CD4-positive, alpha-beta T cell treated with Interleukin-6 at 100 ng/mL for 8 hours (primary cell): ENCODE results near the gene RPS6KC1.
A peak's percentile ranks its signal among the peaks of the same experiment; 100 is the strongest.

Experiments used
- DNase-seq: peaks from one replicate; pipeline ENCODE4 v3.0.0-alpha.2; 2020; ENCODE audit warnings: mixed read lengths, low spot score

Gene RPS6KC1

GRCh38 chr1:213242883-213243282 lies 191.8 kb downstream of the RPS6KC1 start:
- no peak for DNase-seq

- DNase-seq = peak; percentile 23
Observed at GRCh38 chr1:213244664-213245091, 193.6 kb downstream of the RPS6KC1 start.

GRCh38 chr1:213245260-213245910 lies 194.3 kb downstream of the RPS6KC1 start:
- no peak for DNase-seq

- DNase-seq = no peak
Observed at GRCh38 chr1:213247038-213247437, 196.0 kb downstream of the RPS6KC1 start.

- no peak for DNase-seq
Observed at GRCh38 chr1:213249395-213249794, 198.4 kb downstream of the RPS6KC1 start.

GRCh38 chr1:213250041-213250440 lies 199.0 kb downstream of the RPS6KC1 start:
- DNase-seq = no peak

- no peak for DNase-seq
Observed at GRCh38 chr1:213250446-213250845, 199.4 kb downstream of the RPS6KC1 start.

- no peak for DNase-seq
Observed at GRCh38 chr1:213251972-213252371, 200.9 kb downstream of the RPS6KC1 start.

GRCh38 chr1:213256438-213257087 lies 205.5 kb downstream of the RPS6KC1 start:
- DNase-seq = no peak

- no peak for DNase-seq
Observed at GRCh38 chr1:213260311-213261075, 209.5 kb downstream of the RPS6KC1 start.

GRCh38 chr1:213264531-213264930 lies 213.5 kb downstream of the RPS6KC1 start:
- no peak for DNase-seq

- DNase-seq = no peak
Observed at GRCh38 chr1:213266983-213267772, 216.1 kb downstream of the RPS6KC1 start.

GRCh38 chr1:213268221-213268620 lies 217.2 kb downstream of the RPS6KC1 start:
- DNase-seq = no peak

GRCh38 chr1:213269829-213270228 lies 218.8 kb downstream of the RPS6KC1 start:
- DNase-seq = no peak

GRCh38 chr1:213273546-213273945 lies 222.5 kb downstream of the RPS6KC1 start:
- no peak for DNase-seq

GRCh38 chr1:213274140-213274539 lies 223.1 kb downstream of the RPS6KC1 start:
- no peak for DNase-seq

GRCh38 chr1:213275293-213275692 lies 224.3 kb downstream of the RPS6KC1 start:
- no peak for DNase-seq

GRCh38 chr1:213276236-213276635 lies 225.2 kb downstream of the RPS6KC1 start:
- no peak for DNase-seq

GRCh38 chr1:213277036-213277435 lies 226.0 kb downstream of the RPS6KC1 start:
- DNase-seq = no peak

- DNase-seq = no peak
Observed at GRCh38 chr1:213279410-213279809, 228.4 kb downstream of the RPS6KC1 start.

GRCh38 chr1:213281640-213282301 lies 230.7 kb downstream of the RPS6KC1 start:
- DNase-seq = no peak

GRCh38 chr1:213284626-213285025 lies 233.6 kb downstream of the RPS6KC1 start:
- no peak for DNase-seq
